Frontal cortex (tissue), 4 donors: ENCODE measurements around the gene NR4A3. TPM values are rescaled to one million over a fixed set of nuclear protein-coding genes. Genes with fewer than 3 reads are reported as not detected.

ENCODE experiments used
- DNase-seq, 2 donors: peaks; one replicate each; pipeline ENCODE4 v3.0.0; 2012; ENCODE audit warnings: low spot score in 2 of 2
- FAIRE-seq: peaks from 2 replicates; lab custom pipeline; 2012; peaks lifted over from hg19 to GRCh38; lab: Jason Lieb, UNC
- total RNA-seq: library from RNA; depleted of rRNA; stranded (reverse); fragments of >200 nt; gene quantifications from one replicate; pipeline ENCODE4 v1.2.3, GENCODE V29; 2014
- donor health status: control.
- donor health status: control.
- donor health status: control.

Gene NR4A3
- total RNA-seq, 1 donor from 2014 or later = 3.7 TPM

DNA sequence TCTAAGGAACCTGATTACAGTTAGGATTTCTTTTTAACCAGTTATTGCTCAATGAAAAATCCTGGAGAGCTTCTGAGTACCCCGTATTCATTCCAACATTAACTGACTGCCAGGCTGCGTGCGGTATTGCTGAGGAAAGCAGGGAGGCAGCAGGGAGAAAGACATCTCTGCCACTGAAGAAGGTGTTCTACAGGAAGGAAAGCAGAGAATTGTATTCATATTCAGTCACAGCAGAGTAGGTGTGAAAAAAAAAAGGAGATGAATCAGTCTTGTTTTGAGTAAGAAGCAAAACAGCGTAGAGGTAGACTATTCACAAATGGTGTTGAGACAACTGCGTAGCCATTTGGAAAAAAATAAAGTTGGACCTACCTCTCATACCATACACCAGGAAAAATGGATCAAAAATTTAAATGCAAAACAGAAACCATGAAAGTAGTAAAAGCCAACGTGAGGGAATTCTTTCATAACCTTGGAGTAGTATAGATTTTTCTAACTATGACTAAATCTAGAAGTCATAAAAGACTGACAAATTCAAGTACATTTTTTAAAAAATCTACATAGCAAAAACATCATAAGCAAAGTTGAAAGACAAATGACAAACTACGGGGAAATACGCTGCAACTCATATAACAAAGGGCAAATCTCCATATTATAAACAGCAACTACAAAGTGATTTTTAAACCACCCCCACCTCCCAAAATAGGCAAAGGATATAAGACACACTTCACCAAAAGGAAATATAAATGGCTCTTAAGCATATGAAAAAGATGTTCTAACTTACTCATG lies 9.9 kb upstream of the NR4A3 start:
- FAIRE-seq (no peak), DNase-seq (no peak)

DNA sequence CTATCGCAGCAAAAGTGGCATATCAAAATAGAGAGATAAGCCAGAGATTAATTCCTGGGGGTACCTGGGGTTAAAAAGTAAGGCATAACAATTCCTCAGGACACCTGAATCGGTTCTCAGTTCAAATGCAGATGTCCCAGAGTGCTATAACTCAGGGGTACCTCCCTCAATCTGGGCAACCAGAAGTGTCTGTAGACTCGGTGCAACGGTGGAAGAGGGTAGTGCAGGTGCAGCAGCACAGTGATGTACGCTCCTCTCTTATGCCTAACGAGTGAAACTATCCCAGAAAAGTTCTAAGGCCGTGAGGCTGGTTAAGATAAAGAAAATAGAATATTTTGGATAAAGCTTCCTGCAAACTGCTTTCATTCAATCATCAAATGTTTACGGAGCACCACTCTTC lies 7.9 kb upstream of the NR4A3 start:
- no peak for FAIRE-seq
- no peak for DNase-seq

DNA sequence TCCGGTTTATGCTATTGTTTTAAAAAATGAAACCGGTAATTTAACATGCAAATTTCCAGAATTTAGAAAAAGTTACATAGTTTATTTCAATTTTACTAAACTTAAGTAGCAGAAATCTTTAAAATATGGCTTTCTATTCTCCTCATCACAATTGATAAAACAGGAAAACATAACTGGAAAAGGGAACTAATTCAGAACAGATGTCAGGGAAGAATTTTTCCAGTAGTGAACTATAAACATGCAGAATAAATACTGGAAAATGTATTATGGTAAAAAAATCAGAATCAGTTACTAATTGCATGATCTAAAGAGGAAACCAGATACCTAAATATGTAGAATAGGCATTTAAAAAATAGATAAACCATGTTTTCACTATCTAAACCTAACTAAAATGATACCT lies 7.3 kb upstream of the NR4A3 start:
- FAIRE-seq = no peak
- no peak for DNase-seq

DNA sequence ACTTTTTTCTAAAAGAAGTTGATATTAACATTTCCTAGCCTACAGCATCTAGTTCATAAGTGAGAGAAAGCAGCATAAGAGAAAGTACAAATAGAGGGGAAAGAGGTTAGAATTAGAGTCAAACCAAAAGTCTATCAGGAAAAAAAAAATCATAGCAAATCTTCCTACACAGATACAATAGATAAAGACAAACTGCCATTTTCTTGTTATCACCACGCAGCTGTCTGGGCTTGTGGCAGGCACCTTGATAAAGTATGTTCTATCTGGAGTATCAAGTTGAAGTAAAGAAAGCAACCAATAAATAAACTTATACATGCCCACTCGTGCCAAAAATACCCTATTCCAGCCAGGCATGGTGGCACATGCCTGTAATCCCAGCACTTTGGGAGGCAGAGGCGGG lies 5.3 kb upstream of the NR4A3 start:
- no peak for DNase-seq
- FAIRE-seq = no peak

DNA sequence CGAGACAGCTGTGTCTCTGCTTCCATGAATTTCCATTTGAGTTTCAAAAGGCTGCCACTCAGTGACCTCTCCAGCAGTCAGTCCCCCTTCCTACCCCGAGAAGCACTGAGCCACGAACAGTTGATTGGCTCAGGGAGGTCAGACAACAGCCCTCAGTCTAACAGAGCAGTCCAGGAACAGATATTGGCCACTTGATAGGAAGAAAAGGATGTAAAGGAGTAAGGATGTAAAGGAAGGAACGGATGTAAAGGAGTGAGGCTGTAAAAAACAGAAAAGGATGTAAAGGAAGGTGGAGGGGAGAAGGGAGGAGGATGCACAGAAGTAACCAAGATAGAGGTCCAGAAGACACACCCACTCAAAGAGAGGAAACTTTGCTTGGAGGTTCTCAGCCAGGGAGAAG lies 3.2 kb upstream of the NR4A3 start:
- FAIRE-seq = no peak
- no peak for DNase-seq

DNA sequence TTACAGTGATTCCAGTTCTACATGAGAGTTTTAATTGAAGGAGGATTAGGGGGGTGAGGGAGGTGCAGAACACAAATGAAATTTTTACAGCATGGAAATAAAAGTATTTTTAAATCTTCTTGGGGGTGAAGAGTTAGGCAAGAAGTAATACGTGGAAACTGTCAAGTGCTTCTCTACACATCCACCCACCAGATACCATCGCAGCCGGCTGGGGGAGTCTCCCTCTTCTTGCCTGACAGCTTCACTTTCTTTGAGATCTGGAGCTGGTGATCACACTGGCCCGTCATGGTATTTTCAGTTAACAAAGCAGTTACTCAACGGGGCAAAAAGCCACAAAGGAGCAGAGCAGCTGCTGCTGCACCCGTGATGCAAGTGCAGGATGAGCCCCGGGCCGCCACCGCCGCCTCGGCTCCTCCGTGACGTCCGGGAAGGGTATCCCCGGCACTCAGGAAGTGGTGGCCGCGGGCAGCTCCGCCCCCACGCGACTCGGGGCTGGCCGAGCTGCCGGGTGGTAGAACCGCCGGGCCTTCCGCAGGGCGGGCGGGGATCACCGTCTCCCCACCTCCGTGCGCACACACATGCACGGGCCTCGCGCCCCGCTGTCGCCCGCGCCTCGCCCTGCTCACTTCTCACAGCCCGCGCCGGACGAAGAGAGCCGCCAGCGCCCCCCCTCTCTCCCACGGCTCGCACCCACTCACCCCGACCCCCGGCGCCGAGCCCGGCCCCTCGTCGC lies 2.4 kb upstream of the NR4A3 start:
- DNase-seq = peak; percentile 68 to 69
- no peak for FAIRE-seq

DNA sequence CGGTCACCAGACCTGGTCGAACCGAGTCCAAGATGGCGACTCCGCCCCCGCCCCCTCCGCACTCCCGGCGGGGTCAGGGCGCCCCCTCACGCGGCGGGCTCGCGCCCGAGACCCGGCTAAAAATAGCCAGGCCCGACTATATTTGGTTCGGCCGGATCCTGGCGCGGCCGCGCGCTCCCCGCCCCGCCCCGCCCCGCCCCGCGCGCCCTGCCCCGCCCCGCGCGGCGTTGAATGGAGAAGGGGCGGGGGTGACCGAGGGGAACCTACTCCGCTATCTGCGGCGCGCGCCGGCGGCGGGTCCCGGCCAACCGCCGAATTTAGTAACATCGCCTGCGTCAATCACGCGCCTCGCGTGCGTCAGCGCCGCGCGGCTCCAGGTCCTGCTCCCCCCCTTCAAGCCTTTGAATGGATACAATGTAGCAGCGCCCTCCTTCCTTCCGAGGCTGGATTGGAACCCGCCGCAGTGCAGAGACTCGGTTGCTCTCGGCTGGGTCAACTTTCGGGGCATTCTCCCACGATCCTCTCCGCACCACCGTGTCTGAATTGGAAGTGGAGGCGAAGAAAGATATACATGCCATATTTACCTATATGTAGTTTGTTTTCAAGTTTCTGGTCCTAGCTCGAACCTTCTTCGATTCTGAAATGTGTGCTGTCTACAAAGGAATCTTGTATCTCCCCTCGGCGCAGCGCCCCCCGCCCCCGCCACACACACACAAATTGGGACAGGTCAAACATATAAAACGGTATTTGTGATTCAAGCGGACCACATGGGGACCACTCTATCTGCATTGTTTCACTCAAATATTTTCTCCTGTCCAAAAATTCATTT lies 1.6 kb upstream of the NR4A3 start:
- FAIRE-seq = no peak
- DNase-seq = peak; percentile 84 to 92

DNA sequence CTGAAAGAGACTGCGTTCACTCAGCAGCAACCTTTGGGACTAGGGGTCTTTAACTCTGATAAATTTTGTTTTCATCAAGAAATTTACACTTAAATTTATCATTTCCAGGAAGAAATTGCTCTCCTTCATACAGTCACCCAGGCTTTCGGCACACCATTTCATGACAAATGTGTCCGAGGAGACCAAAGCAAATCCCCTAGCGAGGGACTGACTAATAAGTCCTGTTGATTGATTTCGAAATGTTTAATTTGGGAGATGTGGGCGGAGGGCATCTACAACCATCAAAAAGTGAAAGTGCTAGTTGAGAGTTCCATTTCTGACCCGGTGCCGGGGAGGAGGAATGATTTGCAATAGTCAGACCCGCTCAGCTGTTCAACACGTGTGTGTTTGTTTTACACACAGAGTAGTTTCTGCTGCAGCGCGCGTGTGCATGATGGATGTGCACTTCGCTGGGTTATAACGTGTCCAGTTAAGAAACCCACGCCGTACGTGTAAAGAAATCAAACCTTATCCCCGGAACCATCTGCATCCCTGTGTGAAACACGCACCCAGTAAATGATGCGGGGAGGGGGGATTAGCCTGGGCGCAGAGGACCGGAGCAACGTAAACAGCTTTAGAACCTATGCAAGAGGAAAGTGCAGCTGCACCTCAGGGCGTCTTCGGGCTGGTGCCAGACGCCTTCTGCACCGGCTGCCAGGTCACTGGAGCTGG lies 845 bp upstream of the NR4A3 start:
- no peak for FAIRE-seq
- peak; percentile 29 to 51 for DNase-seq

DNA sequence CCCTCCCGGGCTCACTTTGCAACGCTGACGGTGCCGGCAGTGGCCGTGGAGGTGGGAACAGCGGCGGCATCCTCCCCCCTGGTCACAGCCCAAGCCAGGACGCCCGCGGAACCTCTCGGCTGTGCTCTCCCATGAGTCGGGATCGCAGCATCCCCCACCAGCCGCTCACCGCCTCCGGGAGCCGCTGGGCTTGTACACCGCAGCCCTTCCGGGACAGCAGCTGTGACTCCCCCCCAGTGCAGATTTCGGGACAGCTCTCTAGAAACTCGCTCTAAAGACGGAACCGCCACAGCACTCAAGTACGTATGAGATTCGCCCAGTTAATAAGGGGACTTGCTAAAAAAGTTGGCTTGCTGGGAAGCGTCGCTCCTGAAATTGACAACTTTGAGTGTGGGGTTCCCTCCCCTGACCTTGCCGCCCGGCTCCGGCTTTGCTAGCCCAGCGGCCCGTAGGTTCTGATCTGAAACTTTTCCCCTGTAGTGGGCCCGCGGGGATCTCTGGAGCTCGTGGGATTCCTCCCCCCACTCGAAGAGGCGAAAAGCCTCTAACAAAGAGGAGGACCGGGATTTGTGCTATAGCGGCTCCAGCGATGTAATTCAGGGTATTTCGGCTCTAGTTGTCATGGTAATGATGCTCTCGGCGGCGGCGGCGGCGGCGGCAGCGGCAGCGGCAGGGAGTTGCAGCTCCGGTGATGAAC lies 572 bp downstream of the NR4A3 start:
- FAIRE-seq = no peak
- peak in 1 of 2 donors; percentile 48 for DNase-seq

DNA sequence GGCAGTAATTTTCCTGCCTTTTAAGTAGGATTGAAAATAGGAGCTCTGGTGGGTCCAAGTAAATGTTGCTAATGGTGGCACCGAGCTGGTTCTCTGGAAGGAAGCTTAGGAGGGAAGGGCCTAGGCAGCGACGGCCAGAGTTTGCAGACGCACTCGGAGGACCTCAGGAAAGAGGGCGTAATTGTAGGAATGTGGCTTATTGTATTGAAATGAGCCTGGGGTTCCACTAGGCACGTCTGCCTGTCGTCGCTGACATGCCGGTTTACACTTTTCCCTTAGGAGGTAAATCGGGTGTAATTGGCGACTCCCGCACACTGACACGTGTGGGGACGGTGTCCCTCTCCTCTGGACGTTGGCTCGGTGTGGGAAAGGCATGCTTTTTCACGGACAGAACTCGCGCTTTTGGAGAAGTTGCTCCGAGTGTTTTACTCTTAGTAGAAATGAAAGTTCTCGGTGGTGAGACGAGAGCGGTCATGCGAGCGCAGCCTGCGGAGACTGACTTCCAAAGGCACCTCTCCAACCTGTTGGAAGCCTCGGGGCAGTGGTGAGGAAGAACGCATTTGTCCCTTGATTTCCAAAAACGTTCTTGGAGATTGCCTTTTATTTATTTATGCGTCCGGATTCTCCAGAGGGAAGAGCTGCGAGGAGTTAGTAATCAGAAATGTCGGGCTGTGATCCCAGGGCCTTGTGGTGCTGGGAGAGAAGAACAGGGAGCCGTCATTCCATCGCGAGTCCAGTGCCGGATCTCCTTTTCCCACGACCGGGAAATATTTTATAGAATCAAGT lies 1.3 kb downstream of the NR4A3 start:
- FAIRE-seq (no peak), DNase-seq (peak; percentile 27 to 42)

DNA sequence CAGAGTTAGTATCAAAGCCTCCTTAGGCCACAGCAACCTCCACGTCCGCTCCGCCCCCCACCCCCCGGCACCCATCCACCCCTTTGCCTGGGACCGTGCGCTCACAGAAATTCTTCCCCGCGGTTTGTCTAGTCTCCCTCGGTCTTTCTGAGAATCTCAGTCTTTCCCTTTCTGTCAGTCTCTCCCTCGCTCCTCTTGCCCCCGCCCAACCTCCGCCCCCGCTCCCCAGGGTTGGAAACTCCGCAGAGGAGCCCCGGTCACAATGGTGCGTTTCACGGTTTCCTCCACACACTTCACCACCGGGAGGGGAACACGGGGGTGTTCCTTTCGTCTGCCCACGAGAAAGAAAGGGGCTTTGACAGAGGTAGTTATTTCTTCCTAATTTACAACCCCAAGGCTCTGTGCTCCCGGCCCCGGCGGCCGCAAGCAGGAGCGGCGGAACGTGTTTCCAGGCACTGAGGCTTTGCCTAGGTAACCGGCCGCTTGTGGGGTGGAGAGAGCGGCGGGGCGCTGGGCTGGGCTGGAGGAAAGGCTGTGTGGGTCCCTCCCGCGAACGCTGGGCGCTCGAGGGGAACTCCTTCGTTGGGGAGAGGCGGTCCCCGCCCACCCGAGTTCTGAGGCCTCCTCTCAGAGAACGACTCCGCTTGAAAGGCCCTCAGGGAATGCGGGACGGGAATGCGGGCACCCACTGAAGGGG lies 2.1 kb downstream of the NR4A3 start:
- no peak for FAIRE-seq

DNA sequence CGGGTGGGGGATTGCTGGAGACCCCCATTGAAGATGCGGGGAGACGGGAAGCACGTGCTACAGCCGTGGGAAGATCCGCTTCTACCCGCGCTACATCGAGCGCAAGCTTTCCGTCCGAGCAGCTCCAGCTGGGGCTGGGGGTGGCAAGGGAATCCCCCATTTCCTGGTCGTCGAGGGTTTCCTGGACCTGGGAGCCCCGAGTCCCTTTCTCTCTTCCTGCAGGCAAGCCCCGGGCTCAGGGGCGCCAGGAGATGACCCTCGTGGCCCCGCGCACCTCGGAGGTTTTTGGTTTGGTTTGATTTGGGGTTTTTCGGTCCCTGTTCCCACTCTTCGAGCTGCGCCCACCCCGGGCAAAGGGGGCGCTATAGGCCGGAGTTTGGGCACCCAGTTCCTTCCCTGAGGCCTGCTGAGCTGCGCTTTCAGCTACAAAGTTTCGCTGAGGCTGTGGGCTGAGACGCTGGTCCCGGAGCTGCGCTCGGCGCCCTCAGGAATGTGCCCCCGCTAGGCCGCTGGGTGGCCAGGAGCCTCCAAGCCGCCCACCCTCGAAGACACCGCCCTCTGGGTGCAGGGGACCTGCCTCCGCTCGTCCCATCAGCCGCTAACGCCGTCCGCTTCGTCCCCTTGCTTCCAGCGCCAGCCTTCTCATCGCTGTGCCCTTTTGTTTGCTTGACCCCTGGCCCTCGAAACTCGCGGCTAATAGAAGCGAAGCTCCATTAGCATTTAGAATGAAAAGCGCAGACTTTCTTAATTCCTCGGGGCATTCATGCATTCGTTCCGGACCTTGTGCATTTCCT lies 2.9 kb downstream of the NR4A3 start:
- DNase-seq = peak; percentile 39 to 43
- no peak for FAIRE-seq

More for the DNA sequence above, 2.1 kb downstream of the NR4A3 start:
- peak; percentile 50 to 52 for DNase-seq

DNA sequence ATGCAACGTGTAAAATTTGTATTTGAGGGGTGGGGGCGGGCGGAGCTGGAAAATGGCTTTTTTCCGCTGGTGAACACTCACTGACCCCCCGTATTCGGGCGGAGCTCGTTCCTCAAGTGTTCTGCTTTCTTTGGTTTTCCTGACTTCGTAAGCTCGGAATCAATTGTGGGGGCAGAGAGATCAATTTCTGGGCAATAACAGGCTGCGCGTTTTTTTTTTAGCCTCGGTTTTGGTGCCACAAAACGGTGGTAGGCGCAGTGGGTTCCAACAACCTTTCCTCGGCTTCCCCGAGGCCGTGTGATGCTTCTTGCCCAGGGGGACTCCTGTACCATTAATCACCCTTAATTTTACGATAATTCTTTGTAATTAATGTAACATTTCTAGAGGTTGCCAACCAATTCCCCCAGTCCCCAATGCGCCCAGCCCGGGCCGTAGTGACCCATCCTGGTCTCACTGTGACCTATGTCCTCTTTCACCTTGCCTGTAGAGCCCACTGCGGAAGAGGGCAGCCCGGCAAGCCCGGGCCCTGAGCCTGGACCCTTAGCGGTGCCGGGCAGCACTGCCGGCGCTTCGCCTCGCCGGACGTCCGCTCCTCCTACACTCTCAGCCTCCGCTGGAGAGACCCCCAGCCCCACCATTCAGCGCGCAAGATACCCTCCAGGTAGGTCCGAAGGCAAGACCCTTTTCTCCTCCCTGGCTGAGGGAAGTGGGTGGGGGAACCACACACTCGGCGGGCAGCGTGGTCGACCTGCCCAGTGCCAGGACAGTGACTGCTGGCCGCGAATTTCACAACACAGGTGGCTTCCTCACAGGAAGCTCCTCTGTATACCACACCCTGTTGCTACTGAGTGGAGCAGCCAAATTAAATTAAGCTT lies 3.7 kb downstream of the NR4A3 start:
- no peak for FAIRE-seq

DNA sequence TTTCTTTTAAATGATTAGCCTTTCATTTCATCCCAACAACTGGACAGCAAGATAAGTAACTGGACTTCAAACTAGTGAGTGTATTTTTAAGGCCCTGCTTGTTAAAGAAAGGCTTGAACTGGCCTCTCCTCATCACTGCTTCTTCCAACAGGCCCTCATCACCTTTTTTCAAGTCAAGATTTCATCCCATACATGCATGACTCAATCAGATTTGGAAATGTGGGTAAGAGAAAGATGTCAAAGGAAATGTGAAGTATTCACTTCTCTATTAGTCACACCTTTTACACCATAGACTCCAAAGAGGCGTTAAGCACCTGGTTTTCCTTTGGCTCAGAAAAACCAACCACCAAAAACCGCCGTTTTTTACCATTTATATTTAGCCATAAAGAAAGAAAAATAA lies 4.9 kb downstream of the NR4A3 start:
- DNase-seq = no peak
- no peak for FAIRE-seq

More for the DNA sequence above, 3.7 kb downstream of the NR4A3 start:
- DNase-seq = no peak

DNA sequence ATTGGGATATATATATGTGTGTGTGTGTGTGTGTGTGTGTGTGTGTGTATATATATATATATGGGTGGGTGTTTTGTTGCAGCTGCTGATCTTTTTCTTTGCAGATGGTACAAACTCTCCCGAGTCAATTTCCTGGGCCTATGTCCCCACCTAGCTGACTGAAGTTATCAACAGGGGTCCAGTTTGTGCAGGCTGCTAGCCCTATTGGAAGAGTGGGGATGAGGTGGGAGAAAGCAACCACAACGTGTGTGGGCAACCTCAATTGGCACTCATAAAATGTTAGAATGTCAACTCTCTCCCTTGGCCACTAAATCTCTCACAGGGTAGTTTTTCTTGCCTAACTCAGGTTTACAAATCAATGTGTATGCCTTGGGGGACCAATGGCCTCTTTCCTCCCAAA lies 5.6 kb downstream of the NR4A3 start:
- FAIRE-seq = no peak
- no peak for DNase-seq

DNA sequence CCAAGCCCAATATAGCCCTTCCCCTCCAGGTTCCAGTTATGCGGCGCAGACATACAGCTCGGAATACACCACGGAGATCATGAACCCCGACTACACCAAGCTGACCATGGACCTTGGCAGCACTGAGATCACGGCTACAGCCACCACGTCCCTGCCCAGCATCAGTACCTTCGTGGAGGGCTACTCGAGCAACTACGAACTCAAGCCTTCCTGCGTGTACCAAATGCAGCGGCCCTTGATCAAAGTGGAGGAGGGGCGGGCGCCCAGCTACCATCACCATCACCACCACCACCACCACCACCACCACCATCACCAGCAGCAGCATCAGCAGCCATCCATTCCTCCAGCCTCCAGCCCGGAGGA lies 6.3 kb downstream of the NR4A3 start:
- FAIRE-seq (no peak), DNase-seq (no peak)
